HG02943 (cell line): Measurements from ENCODE around the gene GET4.
A peak's percentile ranks its signal among the peaks of the same experiment; 100 is the strongest.

Experiments used
- ATAC-seq: cut with Tn5 transposase; IDR thresholded peaks from one replicate; pipeline ENCODE4 v1.9.1; 2021; ENCODE audit warnings: mild to moderate bottlenecking, low read depth, moderate library complexity; ENCODE audit not compliant: unreplicated experiment

The GET4 gene

GRCh38 chr7:876077-876971 lies at the start of gene GET4:
Gene GET4, plus strand, starts transcription at chr7:876554. Its CDS starts 92 bp downstream, at chr7:876646.
- ATAC-seq = peak; percentile 76

- ATAC-seq = no peak
Measured at GRCh38 chr7:828793-829561, 47.4 kb upstream of the GET4 start.

GRCh38 chr7:830069-830468 lies 46.3 kb upstream of the GET4 start:
- no peak for ATAC-seq

- peak; percentile 57 for ATAC-seq
Measured at GRCh38 chr7:831596-832166, 44.7 kb upstream of the GET4 start.

- ATAC-seq = peak; percentile 43
Measured at GRCh38 chr7:832167-832967, 44.0 kb upstream of the GET4 start, which contains the start of gene SUN1. Gene SUN1, plus strand, starts transcription at chr7:832476. Its CDS starts 49 bp downstream, at chr7:832525.

GRCh38 chr7:832968-833424 lies 43.4 kb upstream of the GET4 start:
- ATAC-seq = no peak

- ATAC-seq = no peak
Measured at GRCh38 chr7:833601-834258, 42.6 kb upstream of the GET4 start.

- no peak for ATAC-seq
Measured at GRCh38 chr7:834277-834676, 42.1 kb upstream of the GET4 start.

GRCh38 chr7:835021-835420 lies 41.3 kb upstream of the GET4 start:
- no peak for ATAC-seq

- no peak for ATAC-seq
Measured at GRCh38 chr7:835485-836401, 40.6 kb upstream of the GET4 start.

- ATAC-seq = no peak
Measured at GRCh38 chr7:836429-836828, 39.9 kb upstream of the GET4 start.

GRCh38 chr7:837001-837400 lies 39.4 kb upstream of the GET4 start:
- ATAC-seq = no peak

- no peak for ATAC-seq
Measured at GRCh38 chr7:840001-840600, 36.3 kb upstream of the GET4 start.

- no peak for ATAC-seq
Measured at GRCh38 chr7:841943-842342, 34.4 kb upstream of the GET4 start.

GRCh38 chr7:842431-843031 lies 33.8 kb upstream of the GET4 start:
- ATAC-seq = no peak

GRCh38 chr7:843230-843629 lies 33.1 kb upstream of the GET4 start:
- no peak for ATAC-seq

GRCh38 chr7:844043-844442 lies 32.3 kb upstream of the GET4 start:
- no peak for ATAC-seq

GRCh38 chr7:844514-844913 lies 31.8 kb upstream of the GET4 start:
- no peak for ATAC-seq
